Neutrophil (primary cell): ENCODE measurements around the gene BEX3.

Source experiments
- H3K27ac ChIP-seq: fragments of 200-600 bp; sonication (generic); 2 replicates; pipeline ENCODE4 v1.5.1; 2016; ENCODE audit warnings: mild to moderate bottlenecking, moderate library complexity
- H3K27me3 ChIP-seq: fragments of 200-600 bp; sonication (generic); 2 replicates; pipeline ENCODE4 v1.6.0; 2016; ENCODE audit warnings: mild to moderate bottlenecking
- H3K36me3 ChIP-seq: fragments of 200-600 bp; sonication (generic); 2 replicates; pipeline ENCODE4 v1.5.1; 2017
- H3K4me1 ChIP-seq, 2 experiments: fragments of 200-600 bp in 1 of 2; sonication (generic) in 1 of 2; 1 replicate in 1 of 2; 2 replicates in 1 of 2; pipeline versions ENCODE4 v1.5.1 to v1.6.1; 2013 to 2016; ENCODE audit warnings: low read depth in 1 of 2, low read length in 1 of 2, mild to moderate bottlenecking in 1 of 2, moderate library complexity in 1 of 2; ENCODE audit not compliant: control insufficient read depth in 1 of 2, insufficient read depth in 1 of 2
- H3K4me3 ChIP-seq, 2 experiments: fragments of 200-600 bp in 1 of 2; sonication (generic) in 1 of 2; 1 replicate in 1 of 2; 2 replicates in 1 of 2; pipeline ENCODE4 v1.5.1; 2013 to 2016; ENCODE audit warnings: low read depth in 1 of 2, low read length in 1 of 2, mild to moderate bottlenecking in 1 of 2, moderate library complexity in 1 of 2
- H3K9me3 ChIP-seq: fragments of 200-600 bp; sonication (generic); 2 replicates; pipeline ENCODE4 v1.5.1; 2016
- TF ChIP-seq, protein P1 (sequence below): fragments of 200-600 bp; sonication (generic); IDR thresholded peaks from 2 replicates; pipeline ENCODE4 v1.5.1; 2016; ENCODE audit warnings: antibody characterized with exemption

The BEX3 gene

DNA sequence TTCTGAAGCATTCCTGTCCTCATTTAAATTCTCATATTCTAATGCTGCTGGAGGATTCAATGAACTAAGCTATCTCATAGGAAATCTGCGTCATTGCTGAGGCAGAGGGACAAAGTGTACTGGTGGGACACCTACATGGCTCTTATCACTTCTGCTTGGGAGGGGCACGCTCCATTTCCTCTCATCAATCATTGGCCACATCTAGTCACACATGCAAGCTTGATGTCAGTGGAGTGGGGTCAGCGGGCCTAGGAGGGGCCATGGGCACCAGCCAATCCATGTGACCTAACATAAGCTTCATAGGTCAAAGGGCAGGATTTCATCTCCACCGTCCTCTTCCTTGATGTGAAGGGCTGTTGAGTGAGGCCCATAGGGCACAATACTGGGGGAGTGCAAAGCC is 21.4 kb downstream of the BEX3 start:
- no peaks in the 10 kb centered on the region for H3K27me3 ChIP-seq
- H3K9me3 ChIP-seq: no peaks in the 10 kb centered on the region
- H3K36me3 ChIP-seq: no peaks in the 10 kb centered on the region
- TF ChIP-seq, protein P1, sequence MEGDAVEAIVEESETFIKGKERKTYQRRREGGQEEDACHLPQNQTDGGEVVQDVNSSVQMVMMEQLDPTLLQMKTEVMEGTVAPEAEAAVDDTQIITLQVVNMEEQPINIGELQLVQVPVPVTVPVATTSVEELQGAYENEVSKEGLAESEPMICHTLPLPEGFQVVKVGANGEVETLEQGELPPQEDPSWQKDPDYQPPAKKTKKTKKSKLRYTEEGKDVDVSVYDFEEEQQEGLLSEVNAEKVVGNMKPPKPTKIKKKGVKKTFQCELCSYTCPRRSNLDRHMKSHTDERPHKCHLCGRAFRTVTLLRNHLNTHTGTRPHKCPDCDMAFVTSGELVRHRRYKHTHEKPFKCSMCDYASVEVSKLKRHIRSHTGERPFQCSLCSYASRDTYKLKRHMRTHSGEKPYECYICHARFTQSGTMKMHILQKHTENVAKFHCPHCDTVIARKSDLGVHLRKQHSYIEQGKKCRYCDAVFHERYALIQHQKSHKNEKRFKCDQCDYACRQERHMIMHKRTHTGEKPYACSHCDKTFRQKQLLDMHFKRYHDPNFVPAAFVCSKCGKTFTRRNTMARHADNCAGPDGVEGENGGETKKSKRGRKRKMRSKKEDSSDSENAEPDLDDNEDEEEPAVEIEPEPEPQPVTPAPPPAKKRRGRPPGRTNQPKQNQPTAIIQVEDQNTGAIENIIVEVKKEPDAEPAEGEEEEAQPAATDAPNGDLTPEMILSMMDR: no peak
- H3K4me1 ChIP-seq: no peaks in the 10 kb centered on the region
- H3K4me3 ChIP-seq: no peak overlapping the region
- no peak overlapping the region for H3K27ac ChIP-seq

DNA sequence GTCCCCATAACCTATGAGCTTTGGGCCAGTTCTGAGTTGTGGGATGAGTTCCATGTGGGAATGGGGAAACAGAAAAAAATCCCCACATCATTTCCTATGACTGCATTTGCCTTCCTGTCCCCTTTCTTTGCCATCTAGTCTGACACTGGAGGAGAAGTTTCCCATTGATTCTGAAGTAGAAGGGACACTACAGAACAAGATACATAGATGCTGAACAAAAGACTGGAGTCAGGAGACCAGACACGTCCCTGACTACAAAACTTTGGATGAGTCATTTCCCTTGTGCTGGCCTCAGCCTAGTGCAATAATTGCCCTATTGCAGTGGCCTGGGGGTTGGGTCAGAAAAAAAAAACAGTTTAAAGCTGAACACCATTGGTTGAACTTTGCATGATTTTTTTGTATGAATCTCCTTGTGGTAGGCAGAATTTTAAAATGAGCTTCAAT is 22.1 kb downstream of the BEX3 start:
- Histone ChIP-seq H3K4me1 (no peaks in the 10 kb centered on the region), H3K9me3 (no peaks in the 10 kb centered on the region), H3K4me3 (no peak overlapping the region), H3K36me3 (no peaks in the 10 kb centered on the region), H3K27me3 (no peaks in the 10 kb centered on the region), H3K27ac (no peak overlapping the region)
- TF ChIP-seq, protein P1: no peak

DNA sequence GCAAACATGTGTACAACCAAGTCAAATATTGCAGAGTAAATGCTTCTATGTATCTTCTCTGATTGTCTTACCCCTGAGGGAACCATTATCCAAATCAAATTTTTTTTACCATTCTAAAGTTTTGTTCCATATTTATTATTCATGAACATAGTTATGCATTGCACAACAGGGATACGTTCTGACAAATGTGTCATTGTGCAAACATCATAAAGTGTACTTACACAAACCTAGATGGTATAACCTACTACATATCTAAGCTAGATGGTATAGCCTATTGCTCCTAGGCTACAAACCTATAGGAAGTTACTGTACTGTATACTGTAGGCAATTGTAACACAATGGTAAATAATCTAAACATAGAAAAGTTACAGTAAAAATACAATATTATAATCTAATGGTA is 23.4 kb downstream of the BEX3 start:
- H3K9me3 ChIP-seq: no peaks in the 10 kb centered on the region
- no peaks in the 10 kb centered on the region for H3K27me3 ChIP-seq
- H3K4me1 ChIP-seq: no peaks in the 10 kb centered on the region
- TF ChIP-seq, protein P1: no peak
- H3K36me3 ChIP-seq: no peaks in the 10 kb centered on the region
- H3K27ac ChIP-seq: no peak overlapping the region
- H3K4me3 ChIP-seq: no peak overlapping the region

DNA sequence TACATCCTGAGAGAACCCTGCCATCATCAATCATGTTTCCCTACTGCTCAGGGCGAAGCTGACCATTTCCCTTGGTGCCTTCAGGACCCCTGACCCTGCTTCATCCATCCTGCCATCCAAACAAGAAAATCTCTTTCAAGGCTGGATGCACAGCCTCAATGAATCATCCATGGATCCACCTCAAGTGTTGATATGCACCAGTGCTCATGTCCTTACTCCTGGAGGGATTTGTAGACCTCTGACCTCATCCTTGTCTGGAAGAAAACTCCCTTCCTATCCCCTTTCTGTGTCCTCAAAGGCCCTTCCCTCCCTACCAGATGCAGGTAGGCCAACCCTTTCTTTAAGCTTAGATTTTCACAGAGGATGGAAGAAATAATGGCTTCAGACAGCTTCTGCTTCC is 24.6 kb downstream of the BEX3 start:
- Histone ChIP-seq H3K27ac (no peak overlapping the region), H3K36me3 (no peaks in the 10 kb centered on the region), H3K4me3 (no peak overlapping the region), H3K27me3 (no peaks in the 10 kb centered on the region), H3K4me1 (no peaks in the 10 kb centered on the region), H3K9me3 (no peaks in the 10 kb centered on the region)
- TF ChIP-seq, protein P1: no peak

DNA sequence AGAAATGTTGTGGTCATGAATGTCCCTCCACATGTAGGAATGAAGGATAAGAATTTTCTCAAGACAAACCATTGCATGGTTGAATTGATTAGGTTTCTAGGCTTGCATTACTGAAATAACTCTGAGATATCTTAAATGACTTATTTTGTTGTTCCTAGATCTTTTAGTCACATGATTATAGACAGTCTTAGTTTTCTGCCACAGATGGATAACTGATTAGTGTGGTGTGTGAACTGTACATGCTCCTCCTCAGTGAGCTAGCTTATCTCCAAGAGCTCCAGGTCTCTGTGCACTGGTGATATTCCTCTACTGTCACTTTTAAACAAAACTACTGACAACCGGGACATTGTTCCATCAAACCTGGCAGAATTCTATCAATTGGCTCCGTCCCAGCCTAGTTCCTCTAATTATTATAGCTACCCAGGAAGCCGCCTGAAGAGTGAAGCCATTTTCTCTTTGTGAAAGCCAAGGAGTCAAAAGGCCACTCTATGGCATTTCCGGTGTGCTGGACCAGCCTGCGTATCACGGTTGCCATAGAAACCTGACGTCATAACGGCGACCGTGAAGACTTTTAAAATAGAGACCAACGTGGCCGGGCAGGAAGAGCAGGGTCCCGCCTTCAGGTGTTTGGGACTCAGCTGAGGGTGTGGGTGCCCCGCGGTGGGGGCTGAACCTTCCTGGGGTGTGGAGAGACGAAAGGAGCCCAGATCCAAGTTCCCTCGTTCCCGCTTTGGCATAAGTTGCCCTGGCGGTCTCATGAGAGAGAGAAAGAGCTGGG is 28.1 kb downstream of the BEX3 start:
- TF ChIP-seq, protein P1: no peak
- H3K9me3 ChIP-seq: no peaks in the 10 kb centered on the region
- H3K4me1 ChIP-seq: no peaks in the 10 kb centered on the region
- H3K27me3 ChIP-seq: no peaks in the 10 kb centered on the region
- no peak overlapping the region for H3K27ac ChIP-seq
- H3K4me3 ChIP-seq: peak overlapping the region in 1 of 2 experiments; percentile 17
- H3K36me3 ChIP-seq: no peaks in the 10 kb centered on the region
